Activated CD4-positive, alpha-beta T cell treated with anti-CD3 and anti-CD28 coated beads, Interleukin-2, amount 50 U/mL, for 16 hours (primary cell): ENCODE results near the gene TAS1R2.
"Not testable (repeated sequence)": the region's sequence is repeated elsewhere in the genome, so short reads cannot be mapped to it uniquely, and the experiment has no call there.

Experiments used
- DNase-seq: peaks from one replicate; pipeline ENCODE4 v3.0.0-alpha.2; 2020

Gene TAS1R2

GRCh38 chr1:18883636-18884418 lies 24.4 kb upstream of the TAS1R2 start:
- DNase-seq: peak; percentile 63

GRCh38 chr1:18883079-18883478 lies 23.6 kb upstream of the TAS1R2 start:
- no peak for DNase-seq

- no peak for DNase-seq
Measured at GRCh38 chr1:18882486-18882885, 23.0 kb upstream of the TAS1R2 start.

GRCh38 chr1:18881642-18882431 lies 22.4 kb upstream of the TAS1R2 start:
- no peak for DNase-seq

GRCh38 chr1:18881164-18881563 lies 21.7 kb upstream of the TAS1R2 start:
- DNase-seq: no peak

- DNase-seq: no peak
Measured at GRCh38 chr1:18880585-18880984, 21.1 kb upstream of the TAS1R2 start.

GRCh38 chr1:18879791-18880309 lies 20.4 kb upstream of the TAS1R2 start:
- no peak for DNase-seq

- DNase-seq: no peak
Measured at GRCh38 chr1:18879215-18879790, 19.8 kb upstream of the TAS1R2 start.

- no peak for DNase-seq
Measured at GRCh38 chr1:18878538-18879214, 19.2 kb upstream of the TAS1R2 start.

- DNase-seq: no peak
Measured at GRCh38 chr1:18877282-18877681, 17.8 kb upstream of the TAS1R2 start.

- DNase-seq: no peak
Measured at GRCh38 chr1:18876210-18876609, 16.8 kb upstream of the TAS1R2 start.

GRCh38 chr1:18875796-18876128 lies 16.3 kb upstream of the TAS1R2 start:
- no peak for DNase-seq

- peak; percentile 69 for DNase-seq
Measured at GRCh38 chr1:18875107-18875795, 15.8 kb upstream of the TAS1R2 start.

- DNase-seq: no peak
Measured at GRCh38 chr1:18874600-18874999, 15.1 kb upstream of the TAS1R2 start.

- DNase-seq: no peak
Measured at GRCh38 chr1:18874036-18874435, 14.6 kb upstream of the TAS1R2 start.

GRCh38 chr1:18872071-18872611 lies 12.7 kb upstream of the TAS1R2 start:
- no peak for DNase-seq

- no peak for DNase-seq
Measured at GRCh38 chr1:18871401-18872070, 12.1 kb upstream of the TAS1R2 start.

- DNase-seq: no peak
Measured at GRCh38 chr1:18870957-18871356, 11.5 kb upstream of the TAS1R2 start.

- DNase-seq: not testable (repeated sequence)
Measured at GRCh38 chr1:18870595-18870865, 11.1 kb upstream of the TAS1R2 start.

GRCh38 chr1:18869847-18870594 lies 10.6 kb upstream of the TAS1R2 start:
- no peak for DNase-seq

- no peak for DNase-seq
Measured at GRCh38 chr1:18868801-18869424, 9.5 kb upstream of the TAS1R2 start.
